HCT116 (cell line): ENCODE data around the gene ESRRA. TPM values are rescaled to one million over a fixed set of nuclear protein-coding genes. Genes with fewer than 3 reads are reported as not detected.

Experiments used
- ATAC-seq: fragments of 200-7000 bp; cut with Tn5 transposase; 2 replicates; pipeline ENCODE4 v1.9.1; 2020; ENCODE audit warnings: mild to moderate bottlenecking, moderate library complexity
- BruUV-seq: library from RNA; stranded (reverse); fragments of 400-500 nt; replicated peaks from 2 replicates; lab custom pipeline; 2021; lab: Mats Ljungman, UMichigan
- CTCF ChIA-PET: fragments of 300-600 bp; sonication (Branson Sonifier 250); formaldehyde crosslinking; loops from one replicate; lab custom pipeline; 2021; ENCODE audit warnings: antibody characterized with exemption; lab: Charles Lee
- POLR2A ChIA-PET: fragments of 300-600, 350-600 bp; sonication (Branson Sonifier 250); formaldehyde crosslinking; loops from one replicate; lab custom pipeline; 2021; ENCODE audit warnings: antibody characterized with exemption; lab: Charles Lee
- RAD21 ChIA-PET, 2 experiments: fragments of 300-600 bp; sonication (Branson Sonifier 250); formaldehyde crosslinking; loops; one replicate each; lab custom pipeline; 2023; ENCODE audit warnings: low total read pairs in 2 of 2; ENCODE audit not compliant: uncharacterized antibody in 2 of 2, unreplicated experiment in 2 of 2, low non-redundant PET in 1 of 2; lab: Charles Lee
- DNase-seq: peaks from one replicate; pipeline ENCODE4 v3.0.0-alpha.2; 2010; ENCODE audit warnings: low read depth, low spot score
- H2AFZ ChIP-seq: fragments of 200-600 bp; shearing (Covaris generic), sonication (generic); 2 replicates; pipeline ENCODE4 v1.6.1; 2017; ENCODE audit warnings: low read depth, mixed run types, mixed read lengths, antibody characterized with exemption, low read length; ENCODE audit not compliant: poor library complexity, severe bottlenecking
- H3K27ac ChIP-seq: 2 replicates; pipeline ENCODE4 v1.5.1; 2012; ENCODE audit warnings: low read depth, low read length
- H3K27me3 ChIP-seq: fragments of 200-600 bp; sonication (generic); 2 replicates; pipeline ENCODE4 v1.6.1; 2016; ENCODE audit warnings: mixed run types, low read length, mixed read lengths; ENCODE audit not compliant: insufficient read depth
- H3K36me3 ChIP-seq, 2 experiments: fragments of 200-500 bp in 1 of 2; fragments of 200-600 bp in 1 of 2; sonication (Bioruptor generic) in 1 of 2; sonication (generic) in 1 of 2; 2 replicates each; pipeline versions ENCODE4 v1.5.1 to v1.6.1; 2014 to 2016; ENCODE audit warnings: low read length in 2 of 2, inconsistent platforms in 1 of 2, mixed read lengths in 1 of 2, mixed run types in 1 of 2; ENCODE audit not compliant: insufficient read depth in 2 of 2, control insufficient read depth in 1 of 2
- H3K4me1 ChIP-seq, 2 experiments: fragments of 200-600 bp in 1 of 2; sonication (generic) in 1 of 2; 2 replicates each; pipeline versions ENCODE4 v1.5.1 to v1.6.1; 2012 to 2017; ENCODE audit warnings: low read length in 2 of 2, inconsistent platforms in 1 of 2, mild to moderate bottlenecking in 1 of 2, mixed read lengths in 1 of 2, mixed run types in 1 of 2, moderate library complexity in 1 of 2; ENCODE audit not compliant: insufficient read depth in 2 of 2, control insufficient read depth in 1 of 2
- H3K4me2 ChIP-seq: fragments of 200-600 bp; sonication (generic); 2 replicates; pipeline ENCODE4 v1.6.1; 2017; ENCODE audit warnings: mixed run types, low read length, mixed read lengths
- H3K4me3 ChIP-seq, 2 experiments: fragments of 200-600 bp in 1 of 2; sonication (generic) in 1 of 2; replicated peaks in 1 of 2; 2 replicates each; pipeline ENCODE4 v1.5.1; 2011 to 2016; ENCODE audit warnings: low read length in 2 of 2, control low read depth in 1 of 2, low read depth in 1 of 2, mild to moderate bottlenecking in 1 of 2, mixed read lengths in 1 of 2, mixed run types in 1 of 2
- H3K79me2 ChIP-seq: fragments of 200-600 bp; sonication (generic); 2 replicates; pipeline ENCODE4 v1.6.1; 2017; ENCODE audit warnings: mild to moderate bottlenecking, mixed run types, low read length, moderate library complexity, mixed read lengths; ENCODE audit not compliant: insufficient read depth
- H3K9ac ChIP-seq: fragments of 200-600 bp; sonication (generic); 2 replicates; pipeline ENCODE4 v1.6.1; 2016; ENCODE audit warnings: low read length, mixed read lengths
- H3K9me2 ChIP-seq: fragments of 200-600 bp; sonication (generic), shearing (Covaris generic); 2 replicates; pipeline ENCODE4 v1.6.1; 2017; ENCODE audit warnings: mixed run types, mild to moderate bottlenecking, moderate library complexity; ENCODE audit not compliant: insufficient read depth
- H3K9me3 ChIP-seq, 2 experiments: fragments of 200-500 bp in 1 of 2; fragments of 200-600 bp in 1 of 2; sonication (Bioruptor generic) in 1 of 2; sonication (generic) in 1 of 2; 2 replicates each; pipeline ENCODE4 v1.6.1; 2014 to 2017; ENCODE audit warnings: low read length in 2 of 2, mixed read lengths in 2 of 2, inconsistent platforms in 1 of 2, low read depth in 1 of 2, mild to moderate bottlenecking in 1 of 2, mixed run types in 1 of 2, moderate library complexity in 1 of 2; ENCODE audit not compliant: control insufficient read depth in 1 of 2, insufficient read depth in 1 of 2
- H4K20me1 ChIP-seq: fragments of 200-600 bp; sonication (generic), shearing (Covaris generic); 2 replicates; pipeline ENCODE4 v1.6.1; 2017; ENCODE audit warnings: mixed run types, mild to moderate bottlenecking, moderate library complexity; ENCODE audit not compliant: insufficient read depth
- CTCF ChIP-seq, 3 experiments: fragments of 200-600 bp in 1 of 3; sonication (generic) in 1 of 3; IDR thresholded peaks in 2 of 3; conservative IDR thresholded peaks in 1 of 3; 2 replicates each; pipeline ENCODE4 v1.5.1; 2012 to 2017; ENCODE audit warnings: low read depth in 2 of 3, low read length in 2 of 3, antibody characterized with exemption in 1 of 3, borderline replicate concordance in 1 of 3, control low read depth in 1 of 3, mild to moderate bottlenecking in 1 of 3, mixed read lengths in 1 of 3, mixed run types in 1 of 3, moderate library complexity in 1 of 3; ENCODE audit not compliant: insufficient read depth in 1 of 3
- TCF7L2 ChIP-seq: IDR thresholded peaks from 2 replicates; pipeline ENCODE4 v1.7.0; 2011; ENCODE audit warnings: borderline replicate concordance, inconsistent platforms; ENCODE audit not compliant: insufficient read depth, insufficient read length; ENCODE audit errors: extremely low read depth
- intact Hi-C: fragments of 100-400 bp; cut with micrococcal nuclease; formaldehyde crosslinking; loops from 2 replicates; pipeline ENCODE4 v1.10.0; 2022
- total RNA-seq: library from RNA; stranded (reverse); gene quantifications from one replicate; pipeline ENCODE4 v1.2.1, GENCODE V29; 2021; ENCODE audit not compliant: unreplicated experiment
- TF ChIP-seq, protein P1 (sequence below): IDR thresholded peaks from 2 replicates; pipeline ENCODE4 v1.6.1; 2011; ENCODE audit warnings: mild to moderate bottlenecking, low read length, moderate library complexity; ENCODE audit not compliant: insufficient replicate concordance; ENCODE audit errors: extremely low read depth

The ESRRA gene
- total RNA-seq, 1 experiment from 2014 or later, result 62.7 TPM

DNA sequence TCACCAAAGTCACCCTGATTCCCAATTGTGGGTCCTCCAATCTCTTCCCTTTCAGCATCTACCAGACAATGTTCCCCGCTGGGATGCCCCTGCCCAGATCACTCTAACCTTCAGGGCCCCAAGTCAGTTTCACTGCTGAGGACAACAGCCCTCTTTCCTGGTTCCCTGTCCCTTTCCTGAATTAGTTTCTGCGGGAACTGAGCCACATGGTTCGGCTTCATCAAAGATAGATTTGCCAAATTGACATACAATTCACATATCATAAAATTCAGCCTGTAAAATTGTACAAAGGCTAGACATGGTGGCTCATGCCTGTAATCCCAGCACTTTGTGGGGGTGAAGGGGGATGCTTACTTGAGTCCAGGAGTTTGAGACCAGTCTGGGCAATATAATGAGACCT lies 22.7 kb downstream of the ESRRA start (continued):
- TF ChIP-seq TCF7L2 (no peak), CTCF (IDR thresholded peaks at IDR 0.05 in 2 of 3, conservative IDR thresholded peaks at IDR 0.05 in 1 of 3; ENCODE audit: borderline replicate concordance in 1 of 3, insufficient read depth in 1 of 3, low read depth in 2 of 3, low read length in 2 of 3) (no peak)
- TF ChIP-seq, all 23 proteins: peak for 0

GRCh38 chr11:64330888-64331287 lies 25.6 kb downstream of the ESRRA start:
- Histone ChIP-seq H3K4me3 (no peak overlapping the region), H4K20me1 (no peaks in the 10 kb centered on the region), H3K79me2 (no peaks in the 10 kb centered on the region), H3K4me2 (peak overlapping the region; percentile 78), H2AFZ (no peak overlapping the region), H3K4me1 (peaks cover 29 to 47% of the 10 kb centered on the region in 2 experiments), H3K9me2 (no peaks in the 10 kb centered on the region), H3K9me3 (no peaks in the 10 kb centered on the region), H3K27ac (no peak overlapping the region; the same call in 1 of the 2 replicates), H3K27me3 (no peaks in the 10 kb centered on the region), H3K9ac (peak overlapping the region; percentile 62; the same call in 1 of the 2 replicates), H3K36me3 (no peaks in the 10 kb centered on the region)
- CTCF ChIA-PET, result interaction anchor here (0.8 to 3.9 kb wide), 8 partner anchors 12 to 127 kb away, joined by 3 to 46 read pairs (median 12); partner anchors contain the start of genes BAD, ESRRA, PRDX5 and TRMT112
- TF ChIP-seq, protein P1, sequence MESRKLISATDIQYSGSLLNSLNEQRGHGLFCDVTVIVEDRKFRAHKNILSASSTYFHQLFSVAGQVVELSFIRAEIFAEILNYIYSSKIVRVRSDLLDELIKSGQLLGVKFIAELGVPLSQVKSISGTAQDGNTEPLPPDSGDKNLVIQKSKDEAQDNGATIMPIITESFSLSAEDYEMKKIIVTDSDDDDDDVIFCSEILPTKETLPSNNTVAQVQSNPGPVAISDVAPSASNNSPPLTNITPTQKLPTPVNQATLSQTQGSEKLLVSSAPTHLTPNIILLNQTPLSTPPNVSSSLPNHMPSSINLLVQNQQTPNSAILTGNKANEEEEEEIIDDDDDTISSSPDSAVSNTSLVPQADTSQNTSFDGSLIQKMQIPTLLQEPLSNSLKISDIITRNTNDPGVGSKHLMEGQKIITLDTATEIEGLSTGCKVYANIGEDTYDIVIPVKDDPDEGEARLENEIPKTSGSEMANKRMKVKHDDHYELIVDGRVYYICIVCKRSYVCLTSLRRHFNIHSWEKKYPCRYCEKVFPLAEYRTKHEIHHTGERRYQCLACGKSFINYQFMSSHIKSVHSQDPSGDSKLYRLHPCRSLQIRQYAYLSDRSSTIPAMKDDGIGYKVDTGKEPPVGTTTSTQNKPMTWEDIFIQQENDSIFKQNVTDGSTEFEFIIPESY, result no peak
- intact Hi-C loops, result loop anchor here (1.0 kb wide), 1 partner anchor 14 kb away; the partner anchor contains the start of gene TRMT112
- RAD21 ChIA-PET, result interaction anchor here (1.4 to 1.8 kb wide), 3 partner anchors 13 to 24 kb away, joined by 5 to 8 read pairs (median 6); partner anchors contain the start of genes PRDX5 (in 2 of the 2) and TRMT112 (in 1 of the 2)
- POLR2A ChIA-PET, result interaction anchor here (0.9 to 5.9 kb wide), 11 partner anchors 8 to 1490 kb away, joined by 3 to 77 read pairs (median 4); partner anchors contain the start of genes PRDX5 and TRMT112
- no peak for DNase-seq
- no peak for ATAC-seq
- no TSS peak for BruUV-seq
